NK-92 (cell line): Measurements from ENCODE around the gene GOLPH3.
"Not testable (repeated sequence)": the region's sequence is repeated elsewhere in the genome, so short reads cannot be mapped to it uniquely, and the experiment has no call there.

Experiments
- DNase-seq: peaks from one replicate; lab custom pipeline; 2025; ENCODE audit not compliant: unreplicated experiment; lab: John Stamatoyannopoulos, UW

Gene GOLPH3

GRCh38 chr5:32174011-32174870 is at the start of gene GOLPH3:
Gene GOLPH3 (minus strand): TSS chr5:32174319. CDS start chr5:32174034, 285 bp downstream.
- DNase-seq, result peak; percentile 36

DNA sequence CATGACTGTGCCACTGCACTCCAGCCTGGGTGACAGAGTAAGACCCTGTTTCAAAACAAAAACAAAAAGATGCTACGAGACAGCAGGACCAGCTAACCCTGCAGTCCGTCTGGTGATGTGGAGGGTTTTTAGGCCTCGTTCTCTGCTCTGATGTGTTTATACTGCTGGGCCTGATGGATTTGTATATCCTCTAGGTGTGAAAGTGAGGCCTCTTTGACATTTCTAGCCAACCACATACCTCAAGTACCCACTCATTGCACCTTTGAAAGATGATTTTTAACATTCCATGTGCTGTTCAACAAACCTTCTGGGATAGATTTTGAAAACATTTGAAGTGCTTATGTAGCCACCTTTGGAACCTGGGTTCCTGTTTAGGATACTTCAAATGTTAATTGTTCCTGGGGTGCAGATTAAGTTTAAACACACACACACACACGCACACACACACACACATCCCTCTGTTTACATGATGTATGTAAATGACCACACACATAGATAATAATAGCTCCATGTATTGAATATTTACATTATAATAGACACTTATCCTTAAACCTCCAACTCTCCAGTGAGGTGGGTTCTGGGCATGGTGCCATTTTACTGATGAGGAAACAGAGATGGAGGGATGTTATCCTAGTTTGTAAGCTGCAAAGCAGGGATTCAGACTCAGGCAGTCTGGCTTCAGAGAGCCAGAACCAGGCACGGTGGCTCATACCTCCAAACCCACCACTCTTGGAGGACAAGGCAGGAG is 48.8 kb upstream of the GOLPH3 start:
- DNase-seq, result no peak

DNA sequence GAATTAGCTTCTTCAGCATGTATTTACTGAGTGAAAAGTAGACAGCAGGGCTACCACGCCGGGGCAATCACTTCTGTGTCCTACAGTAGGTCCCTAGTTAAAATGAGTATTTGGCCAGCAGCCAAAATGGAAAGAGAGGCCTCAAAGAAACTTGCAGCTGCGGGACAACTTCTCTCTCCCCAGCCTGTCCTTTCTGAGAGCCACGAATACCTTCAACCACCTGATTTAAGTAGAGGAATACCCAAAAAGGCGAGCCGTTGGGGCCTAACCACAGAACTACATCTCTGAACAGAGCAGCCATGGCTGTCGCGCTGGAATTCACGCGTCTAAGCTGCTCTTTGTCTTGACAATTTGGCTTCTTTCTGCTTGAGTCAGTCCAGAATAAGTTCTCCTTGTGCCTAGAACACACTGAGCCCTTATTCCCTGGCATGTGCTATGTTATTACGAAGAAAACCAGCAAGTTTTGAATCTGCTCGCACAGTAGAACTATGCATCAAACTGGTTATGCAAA is 43.8 kb upstream of the GOLPH3 start:
- no peak for DNase-seq

GRCh38 chr5:32214344-32214743 is 40.2 kb upstream of the GOLPH3 start:
- DNase-seq, result not testable (repeated sequence)

DNA sequence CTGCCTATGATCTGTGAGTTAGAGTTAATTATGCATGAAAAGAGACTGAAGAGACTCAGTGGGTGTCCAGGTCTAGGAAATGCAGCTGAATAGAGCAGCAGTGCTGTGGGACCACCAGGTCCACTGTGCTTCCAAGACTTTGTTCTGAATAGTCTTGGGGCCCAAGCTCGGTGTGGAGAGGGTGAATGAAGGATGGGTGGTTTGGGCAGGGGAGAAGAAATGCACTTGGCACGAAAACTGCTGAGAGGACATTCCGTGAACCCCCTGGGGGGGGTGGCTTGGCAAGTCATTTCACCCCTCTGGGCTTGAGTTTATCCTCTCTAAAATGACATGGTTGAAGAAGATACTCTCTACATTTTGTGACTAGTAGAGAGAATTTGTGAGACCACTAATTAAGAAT is 36.0 kb upstream of the GOLPH3 start:
- no peak for DNase-seq

DNA sequence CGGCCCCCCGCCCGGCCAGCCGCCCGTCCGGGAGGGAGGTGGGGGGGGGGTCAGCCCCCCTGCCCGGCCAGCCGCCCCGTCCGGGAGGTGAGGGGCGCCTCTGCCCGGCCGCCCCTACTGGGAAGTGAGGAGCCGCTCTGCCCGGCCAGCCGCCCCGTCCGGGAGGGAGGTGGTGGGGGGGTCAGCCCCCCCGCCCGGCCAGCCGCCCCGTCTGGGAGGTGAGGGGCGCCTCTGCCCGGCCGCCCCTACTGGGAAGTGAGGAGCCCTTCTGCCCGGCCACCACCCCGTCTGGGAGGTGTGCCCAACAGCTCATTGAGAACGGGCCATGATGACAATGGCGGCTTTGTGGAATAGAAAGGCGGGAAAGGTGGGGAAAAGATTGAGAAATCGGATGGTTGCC is 34.7 kb upstream of the GOLPH3 start:
- DNase-seq, result not testable (repeated sequence)

DNA sequence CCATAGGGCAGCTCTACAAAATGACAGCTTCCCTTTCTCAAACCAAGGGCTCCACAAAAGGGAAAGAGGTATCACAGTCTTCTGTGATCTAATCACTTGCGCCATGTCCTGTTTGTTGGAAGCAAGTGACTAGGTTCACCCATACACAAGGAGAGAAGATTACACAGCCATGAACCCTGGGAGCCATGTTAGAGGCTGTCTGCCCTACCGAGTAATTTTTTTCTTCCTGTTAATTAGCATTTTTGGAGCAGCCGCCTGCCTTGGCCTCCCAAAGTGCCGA is 33.2 kb upstream of the GOLPH3 start:
- DNase-seq, result no peak

DNA sequence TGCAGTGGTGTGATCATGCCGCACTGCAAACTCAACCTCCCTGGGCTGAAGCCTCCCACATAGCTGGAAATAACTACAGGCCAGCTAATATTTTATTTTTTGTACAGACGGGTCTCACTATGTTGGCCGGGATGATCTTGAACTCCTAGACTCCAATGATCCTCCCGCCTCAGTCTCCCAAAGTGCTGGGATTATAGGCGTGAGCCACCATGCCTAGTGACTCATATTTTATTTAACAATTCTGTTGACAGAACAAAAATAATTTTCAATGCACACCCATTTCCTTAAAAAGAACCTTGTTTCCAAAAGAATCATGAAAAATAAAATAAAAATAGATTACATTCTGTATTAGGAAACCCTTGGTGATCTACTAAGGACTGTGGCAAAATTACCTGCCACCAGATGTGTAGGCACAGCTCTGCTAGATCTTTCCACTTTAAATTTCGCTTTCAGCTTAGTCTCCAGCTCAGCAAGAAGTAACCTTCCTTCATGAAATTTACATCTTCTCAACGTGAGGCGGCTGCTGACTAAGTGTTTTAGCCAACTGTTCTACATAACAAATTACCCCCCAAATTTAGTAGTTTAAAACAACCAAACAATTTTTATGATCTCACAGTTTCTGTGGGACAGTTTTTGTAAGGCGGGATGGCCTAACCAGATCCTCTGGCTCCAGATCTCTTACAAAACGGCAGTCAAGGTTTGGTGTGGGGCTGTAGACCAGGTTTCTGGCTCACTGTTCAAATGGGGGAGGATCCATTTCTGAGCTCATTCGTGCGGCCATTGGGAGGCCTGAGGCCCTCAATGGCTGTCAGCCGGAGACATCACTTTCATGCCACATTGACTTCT is 32.6 kb upstream of the GOLPH3 start:
- DNase-seq, result no peak

DNA sequence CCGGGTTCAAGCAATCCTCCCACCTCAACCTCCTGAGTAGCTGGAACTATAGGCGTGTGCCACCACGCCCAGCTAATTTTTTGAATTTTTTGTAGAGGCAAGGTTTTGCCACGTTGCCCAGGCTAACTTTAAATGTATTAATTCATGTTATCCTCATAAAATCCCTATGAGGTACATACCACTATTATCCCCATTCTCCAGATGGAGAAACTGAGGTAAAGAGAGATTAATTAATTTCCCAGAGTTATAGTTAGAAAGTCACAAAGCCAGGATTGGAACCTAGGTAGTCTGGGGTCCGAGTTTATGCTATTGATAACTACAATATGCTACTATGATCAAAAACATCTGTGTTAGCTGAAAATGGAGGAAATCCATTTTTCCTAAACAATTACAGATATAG is 31.9 kb upstream of the GOLPH3 start:
- DNase-seq, result no peak

DNA sequence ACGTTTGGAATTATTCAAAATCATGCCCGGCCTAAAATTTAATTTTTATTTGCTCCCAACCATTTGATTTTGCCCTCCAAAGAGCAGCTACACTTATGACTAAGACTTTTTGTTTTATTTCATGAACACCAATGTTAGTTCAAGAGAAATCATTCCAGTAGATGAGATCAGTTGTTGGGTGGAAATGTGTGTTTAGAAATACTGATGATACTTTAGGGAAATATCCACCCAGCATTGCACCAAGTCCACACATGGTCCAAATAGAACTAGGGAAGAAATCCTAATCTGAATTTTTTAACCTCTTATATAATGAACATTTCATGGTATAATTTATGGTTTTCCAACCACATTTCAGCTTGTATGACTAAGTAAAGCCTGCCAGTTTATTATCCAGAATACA is 28.3 kb upstream of the GOLPH3 start:
- DNase-seq, result no peak

DNA sequence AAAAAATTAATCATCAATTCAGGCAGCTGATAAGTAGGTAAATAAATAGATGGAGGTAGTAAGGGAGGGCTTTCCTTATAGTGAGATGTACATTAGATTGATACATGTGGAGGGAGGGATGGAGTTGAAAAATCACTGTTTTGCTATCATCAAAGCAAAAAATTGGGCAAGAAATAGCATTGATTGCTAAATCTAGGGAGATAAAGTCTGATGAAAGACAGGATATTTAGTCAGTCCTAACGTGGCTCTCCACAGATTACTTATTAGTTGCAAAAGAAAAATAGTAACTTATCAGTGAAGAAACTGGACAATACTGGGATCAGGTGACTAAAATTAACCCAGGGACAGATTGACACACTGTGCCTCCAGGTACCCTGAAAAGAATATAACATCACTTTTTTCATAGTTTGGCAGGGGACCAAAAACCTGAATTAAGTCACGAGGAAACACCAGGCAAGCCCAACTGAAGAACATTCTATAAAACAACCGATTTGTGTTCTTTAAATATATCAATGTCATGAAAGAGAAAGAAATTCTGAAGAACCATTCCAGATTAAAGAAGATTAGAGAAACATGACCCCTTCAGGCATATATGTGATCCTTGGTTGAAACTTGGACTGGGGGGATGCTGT is 27.1 kb upstream of the GOLPH3 start:
- DNase-seq, result no peak

DNA sequence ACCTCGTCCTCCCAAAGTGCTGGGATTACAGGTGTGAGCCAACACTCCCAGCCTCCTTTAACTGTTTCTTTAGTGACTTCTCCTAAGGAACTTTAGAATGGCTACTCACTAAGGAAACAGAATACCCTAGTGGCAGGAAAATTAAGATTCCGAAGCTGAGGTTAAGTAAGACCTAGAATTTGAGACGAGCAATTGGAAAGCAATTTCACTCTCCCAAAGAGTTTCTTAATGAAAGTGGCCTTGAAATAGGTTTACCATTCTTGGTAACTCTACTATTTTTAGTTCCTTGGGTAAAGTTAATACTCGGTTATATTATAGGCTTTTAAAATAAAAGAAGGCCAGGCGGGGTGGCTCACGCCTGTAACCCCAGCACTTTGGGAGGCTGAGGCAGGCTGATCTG is 22.9 kb upstream of the GOLPH3 start:
- no peak for DNase-seq

GRCh38 chr5:32195265-32195664 is 21.1 kb upstream of the GOLPH3 start:
- no peak for DNase-seq

DNA sequence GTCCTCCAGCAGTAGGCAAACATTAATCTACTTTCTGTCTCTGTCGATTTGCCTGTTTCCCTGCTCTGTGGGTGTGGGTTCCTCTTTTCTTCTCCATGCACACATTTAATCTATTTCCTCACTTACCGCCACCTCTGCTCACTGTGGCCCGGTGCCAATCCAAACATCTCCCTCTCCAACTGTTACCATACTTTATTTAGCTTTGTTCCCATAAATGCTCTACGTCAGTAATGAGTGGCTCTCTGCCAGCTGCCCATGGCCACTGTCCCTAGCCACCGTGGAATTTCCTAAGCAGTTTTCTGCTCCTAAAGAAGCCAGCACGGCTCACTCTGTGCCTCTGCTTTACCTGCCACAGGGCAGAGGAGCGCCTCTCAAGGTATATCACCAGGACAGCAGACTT is 19.5 kb upstream of the GOLPH3 start:
- DNase-seq, result no peak

- DNase-seq, result no peak
Measured at GRCh38 chr5:32190095-32190494, 16.0 kb upstream of the GOLPH3 start.

DNA sequence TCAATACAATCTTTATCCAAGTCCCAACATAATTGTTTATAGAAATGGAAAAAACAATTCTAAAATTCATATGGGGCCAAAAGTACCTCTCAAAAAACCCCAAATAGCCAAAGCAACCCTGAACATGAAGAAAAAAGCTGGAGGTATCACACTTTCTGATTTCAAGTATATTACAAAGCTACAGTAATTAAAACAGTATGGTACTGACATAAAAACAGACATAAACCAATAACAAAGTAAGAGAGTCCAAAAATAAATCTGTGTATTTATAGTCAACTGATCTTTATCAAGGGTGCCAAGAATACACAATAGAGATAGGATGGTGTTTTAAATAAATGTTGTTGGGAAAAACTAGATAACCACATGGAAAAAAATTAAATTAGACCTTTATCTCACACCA is 13.6 kb upstream of the GOLPH3 start:
- no peak for DNase-seq

- no peak for DNase-seq
Measured at GRCh38 chr5:32182463-32183063, 8.4 kb upstream of the GOLPH3 start.

- no peak for DNase-seq
Measured at GRCh38 chr5:32173267-32174010, 680 bp downstream of the GOLPH3 start.

DNA sequence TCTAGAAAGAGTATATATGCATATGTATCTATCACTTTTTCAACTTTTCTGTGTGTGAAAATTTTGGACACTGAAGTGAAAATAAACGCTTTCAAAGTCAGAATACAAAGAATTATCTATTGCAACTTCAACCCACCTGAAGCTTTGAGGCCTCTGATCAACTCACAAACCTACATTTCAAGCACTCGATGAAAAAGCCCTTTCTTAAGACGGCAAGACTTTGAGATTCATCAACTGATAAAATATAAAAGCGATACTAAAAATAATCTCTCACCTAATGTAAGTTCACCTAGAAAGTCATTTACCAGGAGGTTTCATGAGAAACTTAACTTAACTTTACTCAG is 1.2 kb downstream of the GOLPH3 start:
- DNase-seq, result no peak
